ENCODE data around the gene RNF169. TPM values are rescaled to one million over a fixed set of nuclear protein-coding genes. Genes with fewer than 3 reads are reported as not detected.
"Not testable (repeated sequence)": the region's sequence is repeated elsewhere in the genome, so short reads cannot be mapped to it uniquely, and the experiment has no call there.

The RNF169 gene
- total and polyA plus RNA-seq, 2 of the 8 experiments (the other 6 are each of a cell fraction or from before 2014, with no cell fraction given) = 3.6 to 12.5 TPM

GRCh38 chr11:74825596-74825995, 76.9 kb downstream of the RNF169 start:
- not testable (repeated sequence) for H2BK120ac ChIP-seq (replicated peaks; ENCODE audit: low read depth, low read length); H3K27me3 ChIP-seq (replicated peaks in 1 of 4; ENCODE audit: control insufficient read depth in 3 of 4, extremely low read depth in 1 of 4, insufficient read depth in 3 of 4, low read length in 3 of 4)
- H3K9me3 ChIP-seq (ENCODE audit: insufficient read depth in 2 of 2, low read depth in 1 of 2, low read length in 1 of 2) = peaks cover 29 to 30% of the 10 kb centered on the region in 2 experiments

More at GRCh38 chr11:74825596-74825995, 76.9 kb downstream of the RNF169 start:
- peaks cover 0 to 29% (median 1%) of the 10 kb centered on the region in 4 experiments; a peak in 4 of 8 replicates for H3K36me3 ChIP-seq (ENCODE audit: control insufficient read depth in 2 of 4, insufficient read depth in 4 of 4, low read length in 3 of 4)
- H3K14ac ChIP-seq (ENCODE audit: insufficient read length); H3K4ac ChIP-seq (replicated peaks; ENCODE audit: insufficient read length, low read depth, low read length); DNase-seq (ENCODE audit: low read depth in 1 of 2, low spot score in 2 of 2); H3K79me2 ChIP-seq (ENCODE audit: control insufficient read depth in 1 of 2, insufficient read depth in 2 of 2, low read length in 2 of 2); H3K23me2 ChIP-seq (ENCODE audit: low read depth, low read length); H3K4me1 ChIP-seq (replicated peaks in 1 of 4; ENCODE audit: control insufficient read depth in 3 of 4, insufficient read depth in 4 of 4, low read length in 3 of 4); H2AFZ ChIP-seq (ENCODE audit: low read length); H3K27ac ChIP-seq (ENCODE audit: low read depth, low read length); POLR2A ChIA-PET (ENCODE audit: partially characterized antibody); H3K4me3 ChIP-seq (ENCODE audit: extremely low read depth in 1 of 4, insufficient read depth in 2 of 4, low read depth in 3 of 4, low read length in 4 of 4); H3K56ac ChIP-seq (replicated peaks; ENCODE audit: insufficient read length, low read depth, low read length); H3K18ac ChIP-seq (ENCODE audit: extremely low read depth, low read length); H2BK12ac ChIP-seq (ENCODE audit: low read depth, low read length); H3K4me2 ChIP-seq (ENCODE audit: insufficient read depth in 1 of 2, low read depth in 2 of 2, low read length in 2 of 2); H4K5ac ChIP-seq (ENCODE audit: insufficient read length, low read depth, low read length); H3K79me1 ChIP-seq (ENCODE audit: low read depth, low read length); H3K23ac ChIP-seq (ENCODE audit: insufficient read length); H3K9ac ChIP-seq (replicated peaks in 1 of 4; ENCODE audit: extremely low read depth in 1 of 4, low read depth in 3 of 4, low read length in 3 of 4); H2BK20ac ChIP-seq (ENCODE audit: low read length); H4K20me1 ChIP-seq (replicated peaks in 1 of 2; ENCODE audit: control insufficient read depth in 1 of 2, insufficient read depth in 2 of 2, low read length in 2 of 2); CTCF ChIA-PET (ENCODE audit: partially characterized antibody); H2AK5ac ChIP-seq (ENCODE audit: low read depth, low read length); H4K8ac ChIP-seq (ENCODE audit: extremely low read depth, insufficient read depth, low read length); H2BK15ac ChIP-seq (ENCODE audit: low read length); H4K91ac ChIP-seq (replicated peaks; ENCODE audit: insufficient read length, low read length); FAIRE-seq; H2BK5ac ChIP-seq (ENCODE audit: low read depth, low read length): not testable (repeated sequence)
- 93% methylated on average over 2 of the region's 2 CpGs; no CpG with 5 or more reads in 1 of the 2 experiments for WGBS, 2 experiments (ENCODE audit: extremely low coverage in 1 of 2, insufficient coverage in 1 of 2, insufficient read length in 1 of 2, insufficient replicate concordance in 2 of 2, low coverage in 1 of 2, low lambda C conversion rate in 2 of 2, missing lambda C conversion rate in 1 of 2)

Measured in H1 (cell line).